GM21786 (cell line): ENCODE measurements around the gene ARHGAP6.
A peak's percentile ranks its signal among the peaks of the same experiment; 100 is the strongest.
"Not testable (repeated sequence)": the region's sequence is repeated elsewhere in the genome, so short reads cannot be mapped to it uniquely, and the experiment has no call there.

Experiments used
- ATAC-seq: cut with Tn5 transposase; IDR thresholded peaks from one replicate; pipeline ENCODE4 v1.9.1; 2021; ENCODE audit not compliant: unreplicated experiment

ARHGAP6 gene

GRCh38 chrX:11363069-11363594 lies 302.6 kb downstream of the ARHGAP6 start:
- peak; percentile 95 for ATAC-seq

- ATAC-seq: not testable (repeated sequence)
Observed at GRCh38 chrX:11361666-11362065, 304.1 kb downstream of the ARHGAP6 start.

GRCh38 chrX:11355944-11356343 lies 309.8 kb downstream of the ARHGAP6 start:
- not testable (repeated sequence) for ATAC-seq

- ATAC-seq: no peak
Observed at GRCh38 chrX:11355259-11355909, 310.3 kb downstream of the ARHGAP6 start.

- ATAC-seq: no peak
Observed at GRCh38 chrX:11352296-11352741, 313.4 kb downstream of the ARHGAP6 start.

DNA sequence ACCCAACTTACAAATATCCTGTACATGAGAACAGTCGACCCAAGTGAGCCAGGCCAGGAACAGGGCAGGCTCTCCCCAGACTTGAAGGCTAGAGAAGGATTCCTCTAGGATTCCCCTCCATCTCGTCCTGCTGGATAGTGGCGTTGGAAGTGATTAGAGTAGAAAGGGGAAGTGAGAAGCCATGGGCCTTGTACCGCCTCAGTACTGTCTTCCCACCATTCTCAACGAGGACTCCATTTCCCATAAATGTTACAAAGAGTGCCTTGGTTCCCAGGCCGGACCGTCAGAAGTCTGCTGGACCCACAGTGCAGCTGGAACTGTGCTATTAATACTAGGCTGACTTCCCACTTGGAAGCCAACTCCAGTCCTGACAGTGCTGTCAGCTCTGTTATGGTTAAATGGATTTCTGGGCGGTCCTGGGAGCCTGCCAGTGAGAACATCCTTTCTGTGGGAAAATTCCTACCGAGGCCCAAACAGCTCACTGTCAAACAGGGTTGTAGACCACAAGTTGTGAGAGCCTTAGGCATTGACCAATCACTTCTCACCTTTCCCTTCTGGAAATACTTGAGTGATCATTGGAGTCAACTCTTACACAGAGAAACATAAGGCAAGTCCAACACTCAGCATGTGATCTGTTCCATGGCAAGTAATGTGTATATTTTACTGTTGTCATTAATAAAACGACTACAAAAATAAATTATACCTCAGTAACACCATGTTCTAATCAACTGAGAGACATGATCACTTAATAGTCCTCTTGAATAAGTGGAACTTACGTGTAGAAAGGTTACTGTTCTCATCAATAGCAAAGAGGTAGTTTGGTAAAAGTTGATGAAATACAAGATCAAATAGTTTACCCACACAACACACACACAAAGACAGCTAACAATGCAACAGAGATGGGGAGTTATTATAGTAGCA lies 314.1 kb downstream of the ARHGAP6 start:
- ATAC-seq: no peak

DNA sequence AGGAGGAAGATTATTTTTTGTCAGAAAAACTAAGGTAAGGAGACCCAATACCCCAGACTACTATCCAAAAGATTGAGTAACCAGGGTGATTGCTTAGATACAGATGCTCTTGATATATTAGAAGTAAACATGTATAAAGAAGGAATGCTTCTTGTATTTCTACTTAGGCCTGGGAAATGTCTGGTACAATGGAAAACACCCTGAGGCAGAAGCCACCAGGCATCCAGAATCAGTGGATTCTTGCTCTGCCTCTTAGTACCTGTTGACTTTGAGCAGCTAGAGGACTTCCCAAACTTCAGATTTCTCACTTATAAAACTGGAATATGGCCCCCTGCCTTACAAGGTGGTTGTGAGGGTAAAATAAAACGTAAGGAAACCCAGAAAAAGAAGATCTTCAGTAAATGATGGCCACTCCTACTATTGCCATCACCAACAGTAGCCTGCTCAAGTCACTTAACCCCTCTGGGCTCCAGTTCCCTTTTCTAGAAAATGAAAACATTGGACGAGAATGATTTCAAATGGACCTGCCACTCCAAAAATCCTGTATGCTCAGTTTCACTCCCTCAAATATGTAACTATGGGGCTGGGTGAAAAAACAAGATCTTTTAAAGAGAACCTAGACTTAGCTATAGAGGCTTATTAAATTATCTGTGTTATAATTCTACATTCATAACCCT lies 315.9 kb downstream of the ARHGAP6 start:
- no peak for ATAC-seq

DNA sequence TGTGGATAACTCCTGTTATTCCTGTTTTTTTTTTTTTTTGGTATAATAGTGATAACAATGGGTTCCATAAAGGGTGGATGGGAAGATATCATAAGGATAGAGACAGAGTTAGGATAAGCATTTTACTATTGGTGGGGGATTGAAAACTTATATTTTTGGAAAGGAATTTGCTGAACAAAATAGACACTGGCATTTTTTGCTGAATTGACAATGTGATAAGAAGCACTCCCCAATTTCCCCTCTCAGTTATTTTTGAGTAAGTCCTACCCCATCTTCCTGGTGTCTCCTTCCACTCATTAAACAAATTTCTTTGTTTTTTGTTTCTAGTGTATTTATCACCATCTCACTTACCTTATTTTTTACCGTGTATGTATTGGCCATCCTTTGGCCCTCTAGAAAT lies 316.7 kb downstream of the ARHGAP6 start:
- no peak for ATAC-seq

- ATAC-seq: no peak
Observed at GRCh38 chrX:11347300-11347699, 318.4 kb downstream of the ARHGAP6 start.

GRCh38 chrX:11346121-11346682 lies 319.5 kb downstream of the ARHGAP6 start:
- no peak for ATAC-seq

- no peak for ATAC-seq
Observed at GRCh38 chrX:11342673-11343072, 323.0 kb downstream of the ARHGAP6 start.

DNA sequence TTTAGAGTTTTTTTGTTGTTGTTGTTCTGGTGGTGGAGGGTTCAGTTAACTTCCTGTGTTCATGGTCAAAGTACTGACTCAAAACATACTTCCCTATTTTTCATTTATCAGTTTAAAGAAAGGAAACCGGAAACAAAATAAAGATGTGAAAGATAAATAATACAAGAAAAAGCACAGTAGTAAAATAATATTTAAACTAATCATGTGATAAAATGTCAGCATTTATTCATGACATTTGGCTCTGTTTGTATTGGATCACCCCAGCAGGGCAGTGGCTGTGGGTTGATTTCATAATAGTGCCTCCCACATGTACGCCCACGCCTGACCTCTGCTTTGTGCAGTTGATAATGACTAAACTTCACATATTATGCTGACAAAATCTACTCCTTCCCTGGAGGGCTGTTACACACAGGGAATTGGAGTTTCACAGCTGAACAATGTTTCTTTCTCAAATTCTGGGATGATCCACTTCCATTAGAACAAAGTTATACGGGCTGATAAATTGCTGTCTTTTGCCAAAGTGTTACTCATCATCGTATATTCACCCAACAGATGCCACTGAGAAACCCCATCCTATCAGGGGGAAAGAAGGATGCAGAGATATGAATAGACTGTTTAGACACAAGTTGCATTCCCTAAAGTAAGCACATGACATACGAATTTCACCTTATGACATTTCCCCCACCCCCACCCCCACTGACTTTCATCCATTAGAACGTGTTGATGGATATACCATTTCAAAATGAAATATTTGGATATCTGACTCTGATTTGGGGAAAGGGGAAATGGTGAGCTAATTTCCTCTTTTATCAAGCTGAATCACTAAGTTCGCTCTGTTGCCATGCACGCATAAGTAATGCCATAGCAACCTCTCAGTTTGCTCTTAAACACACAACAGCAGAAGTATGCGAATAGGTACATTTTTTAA lies 324.2 kb downstream of the ARHGAP6 start:
- peak; percentile 87 for ATAC-seq

GRCh38 chrX:11337292-11338009 lies 328.3 kb downstream of the ARHGAP6 start:
- ATAC-seq: no peak

- no peak for ATAC-seq
Observed at GRCh38 chrX:11336201-11336600, 329.5 kb downstream of the ARHGAP6 start.

- ATAC-seq: no peak
Observed at GRCh38 chrX:11334165-11334564, 331.6 kb downstream of the ARHGAP6 start.

GRCh38 chrX:11331788-11332187 lies 333.9 kb downstream of the ARHGAP6 start:
- no peak for ATAC-seq

DNA sequence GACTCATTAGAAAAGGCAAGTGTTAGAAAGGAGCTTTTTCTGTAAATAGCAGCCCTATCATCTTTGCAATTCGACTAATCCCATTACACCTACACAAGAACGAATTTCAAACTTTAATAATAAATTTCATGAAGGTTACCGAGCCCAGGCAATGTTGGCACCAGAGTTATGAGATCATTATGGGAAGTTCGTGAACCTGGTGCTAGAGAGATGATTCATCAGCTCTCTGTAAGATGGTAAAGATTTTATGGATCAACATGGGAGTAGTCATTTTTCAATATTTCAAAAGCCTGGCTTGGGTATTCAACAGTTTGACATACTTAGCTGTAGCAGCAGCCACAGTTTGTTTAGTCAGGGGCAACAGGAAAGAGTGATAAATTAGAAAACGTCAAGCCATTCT lies 336.7 kb downstream of the ARHGAP6 start:
- ATAC-seq: no peak

DNA sequence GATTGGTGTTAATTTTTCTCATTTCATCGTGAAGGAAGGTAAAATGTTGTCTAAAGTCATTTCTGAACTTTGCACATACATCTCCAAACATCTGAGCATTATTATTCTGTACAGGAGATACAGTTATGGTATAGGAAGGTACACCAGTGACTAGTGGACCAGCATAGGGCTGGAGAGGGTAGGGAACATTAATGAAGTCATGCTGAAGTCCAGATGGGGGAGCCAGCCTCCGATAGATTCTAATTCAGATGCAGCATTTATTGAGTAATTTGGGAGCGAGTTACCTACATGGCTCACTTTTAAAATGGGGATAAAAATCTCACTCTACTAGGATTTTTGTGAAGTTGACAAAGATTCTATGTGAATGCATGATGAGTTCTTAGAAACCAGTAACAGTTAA lies 337.6 kb downstream of the ARHGAP6 start:
- no peak for ATAC-seq

DNA sequence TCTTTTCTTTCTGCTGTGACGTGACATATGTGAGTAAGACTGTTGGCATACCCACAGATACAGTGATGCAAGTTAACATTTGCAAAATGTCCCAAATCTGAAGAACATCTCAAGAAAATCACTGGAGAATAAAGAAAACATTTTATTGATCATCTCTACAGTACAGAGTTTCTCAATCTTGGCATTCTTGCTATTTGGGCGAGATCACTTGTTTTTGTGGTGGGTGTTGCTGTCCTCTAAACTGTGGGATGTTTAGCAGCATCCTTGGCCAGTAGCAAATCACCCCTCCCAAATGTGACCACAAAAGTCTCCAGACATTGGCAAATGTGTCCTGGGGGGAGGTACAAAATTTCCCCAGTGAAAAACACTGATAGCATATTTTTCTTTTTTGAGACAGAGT lies 343.7 kb downstream of the ARHGAP6 start:
- ATAC-seq: no peak
